Measurements from ENCODE around the gene CD300H.

CD300H gene

GRCh38 chr17:74526681-74527080, 40.6 kb downstream of the CD300H start:
- Histone ChIP-seq H3K27ac (ENCODE audit: low read depth, low read length, poor library complexity, severe bottlenecking) (no peak overlapping the region), H4K20me1 (ENCODE audit: insufficient read depth, low read length) (no peaks in the 10 kb centered on the region), H3K9me3 (ENCODE audit: low read length) (no peaks in the 10 kb centered on the region), H3K36me3 (ENCODE audit: insufficient read depth, low read length) (no peaks in the 10 kb centered on the region), H3K27me3 (ENCODE audit: insufficient read depth, low read length) (no peaks in the 10 kb centered on the region), H3K79me2 (ENCODE audit: insufficient read depth, low read length) (no peaks in the 10 kb centered on the region), H3K4me1 (ENCODE audit: insufficient read depth, low read length, severe bottlenecking) (no peaks in the 10 kb centered on the region), H3K9ac (ENCODE audit: low read length) (no peak overlapping the region), H3F3A (ENCODE audit: insufficient read depth, low read length) (no peaks in the 10 kb centered on the region), H3K9me2 (ENCODE audit: low read depth, low read length) (no peaks in the 10 kb centered on the region), H2AFZ (ENCODE audit: low read length) (no peak overlapping the region), H3K4me3 (ENCODE audit: low read depth, low read length, poor library complexity, severe bottlenecking) (no peak overlapping the region), H3K4me2 (ENCODE audit: low read length) (no peak overlapping the region)
- no peak for TF ChIP-seq EZH2 (IDR thresholded peaks at IDR 0.05; ENCODE audit: borderline replicate concordance, low read length)
- no peak for TF ChIP-seq CTCF (IDR thresholded peaks at IDR 0.05; ENCODE audit: low read length)

- no peaks in the 10 kb centered on the region for H3K9me2 ChIP-seq (ENCODE audit: low read depth, low read length)
- H3K27ac ChIP-seq (ENCODE audit: low read depth, low read length, poor library complexity, severe bottlenecking), result no peak overlapping the region
- no peak overlapping the region for H3K9ac ChIP-seq (ENCODE audit: low read length)
- no peaks in the 10 kb centered on the region for H4K20me1 ChIP-seq (ENCODE audit: insufficient read depth, low read length)
- H3K4me2 ChIP-seq (ENCODE audit: low read length), result no peak overlapping the region
- no peak overlapping the region for H3K4me3 ChIP-seq (ENCODE audit: low read depth, low read length, poor library complexity, severe bottlenecking)
- no peaks in the 10 kb centered on the region for H3K36me3 ChIP-seq (ENCODE audit: insufficient read depth, low read length)
- no peaks in the 10 kb centered on the region for H3F3A ChIP-seq (ENCODE audit: insufficient read depth, low read length)
- no peaks in the 10 kb centered on the region for H3K9me3 ChIP-seq (ENCODE audit: low read length)
- H2AFZ ChIP-seq (ENCODE audit: low read length), result no peak overlapping the region
- no peaks in the 10 kb centered on the region for H3K79me2 ChIP-seq (ENCODE audit: insufficient read depth, low read length)
- TF ChIP-seq CTCF (IDR thresholded peaks at IDR 0.05; ENCODE audit: low read length) (no peak), EZH2 (IDR thresholded peaks at IDR 0.05; ENCODE audit: borderline replicate concordance, low read length) (no peak)
- no peaks in the 10 kb centered on the region for H3K4me1 ChIP-seq (ENCODE audit: insufficient read depth, low read length, severe bottlenecking)
- no peaks in the 10 kb centered on the region for H3K27me3 ChIP-seq (ENCODE audit: insufficient read depth, low read length)
Observed at GRCh38 chr17:74525781-74526288, 41.5 kb downstream of the CD300H start.

GRCh38 chr17:74525465-74525725, 41.9 kb downstream of the CD300H start:
- H3K4me3 ChIP-seq (ENCODE audit: low read depth, low read length, poor library complexity, severe bottlenecking), result no peak overlapping the region
- no peaks in the 10 kb centered on the region for H3K79me2 ChIP-seq (ENCODE audit: insufficient read depth, low read length)
- no peak overlapping the region for H3K4me2 ChIP-seq (ENCODE audit: low read length)
- no peaks in the 10 kb centered on the region for H3K4me1 ChIP-seq (ENCODE audit: insufficient read depth, low read length, severe bottlenecking)
- H3K9ac ChIP-seq (ENCODE audit: low read length), result no peak overlapping the region
- H2AFZ ChIP-seq (ENCODE audit: low read length), result no peak overlapping the region
- no peaks in the 10 kb centered on the region for H4K20me1 ChIP-seq (ENCODE audit: insufficient read depth, low read length)
- no peaks in the 10 kb centered on the region for H3F3A ChIP-seq (ENCODE audit: insufficient read depth, low read length)
- no peaks in the 10 kb centered on the region for H3K27me3 ChIP-seq (ENCODE audit: insufficient read depth, low read length)
- H3K9me3 ChIP-seq (ENCODE audit: low read length), result no peaks in the 10 kb centered on the region
- no peak overlapping the region for H3K27ac ChIP-seq (ENCODE audit: low read depth, low read length, poor library complexity, severe bottlenecking)
- TF ChIP-seq CTCF (IDR thresholded peaks at IDR 0.05; ENCODE audit: low read length) (no peak), EZH2 (IDR thresholded peaks at IDR 0.05; ENCODE audit: borderline replicate concordance, low read length) (no peak)
- no peaks in the 10 kb centered on the region for H3K36me3 ChIP-seq (ENCODE audit: insufficient read depth, low read length)
- no peaks in the 10 kb centered on the region for H3K9me2 ChIP-seq (ENCODE audit: low read depth, low read length)
